Measurements from ENCODE around the gene RNF141. TPM values are rescaled to one million over a fixed set of nuclear protein-coding genes. Genes with fewer than 3 reads are reported as not detected.

The RNF141 gene
- total RNA-seq, 2 donors from 2014 or later = 20.2 to 23.1 TPM

GRCh38 chr11:10511181-10511621, 29.8 kb downstream of the RNF141 start:
- Histone ChIP-seq H3K36me3 (replicated peaks in 1 of 2; ENCODE audit: insufficient read depth in 1 of 2, low read depth in 2 of 2) (no peaks in the 10 kb centered on the region), H3K27ac (no peak overlapping the region), H3K27me3 (no peaks in the 10 kb centered on the region), H3K4me1 (no peaks in the 10 kb centered on the region), H3K4me3 (no peak overlapping the region), H3K9me3 (no peaks in the 10 kb centered on the region)
- intact Hi-C loops (cut with DNase I) = no loop called here
- TF ChIP-seq POLR2A (IDR thresholded peaks at IDR 0.05) = no peak
- TF ChIP-seq CTCF (IDR thresholded peaks at IDR 0.05) = no peak
- 88% methylated on average over 7 to 10 of the region's 10 CpGs for WGBS, 2 donors
- DNase-seq (no peak), ATAC-seq (no peak)

- no peaks in the 10 kb centered on the region for H3K9me3 ChIP-seq
- TF ChIP-seq CTCF (IDR thresholded peaks at IDR 0.05) (no peak), POLR2A (IDR thresholded peaks at IDR 0.05) (no peak)
- H3K4me3 ChIP-seq = no peak overlapping the region
- no peak for DNase-seq
- no peaks in the 10 kb centered on the region for H3K27me3 ChIP-seq
- no peak overlapping the region for H3K27ac ChIP-seq
- ATAC-seq = no peak
- intact Hi-C loops (cut with DNase I) = no loop called here
- H3K4me1 ChIP-seq = no peaks in the 10 kb centered on the region
- no peaks in the 10 kb centered on the region for H3K36me3 ChIP-seq (replicated peaks in 1 of 2; ENCODE audit: insufficient read depth in 1 of 2, low read depth in 2 of 2)
Measured at GRCh38 chr11:10506008-10506370, 35.0 kb downstream of the RNF141 start.

GRCh38 chr11:10505278-10506007, 35.5 kb downstream of the RNF141 start:
- Histone ChIP-seq H3K9me3 (no peaks in the 10 kb centered on the region), H3K4me1 (no peaks in the 10 kb centered on the region), H3K27ac (no peak overlapping the region), H3K4me3 (no peak overlapping the region), H3K36me3 (replicated peaks in 1 of 2; ENCODE audit: insufficient read depth in 1 of 2, low read depth in 2 of 2) (peaks cover 0 to 1% of the 10 kb centered on the region in 2 donors), H3K27me3 (no peaks in the 10 kb centered on the region)
- TF ChIP-seq CTCF (IDR thresholded peaks at IDR 0.05) (no peak), POLR2A (IDR thresholded peaks at IDR 0.05) (no peak)
- no peak for ATAC-seq
- intact Hi-C loops (cut with DNase I) = no loop called here
- no peak for DNase-seq
- WGBS, 2 donors = 90 to 95% methylated on average over 6 of the region's 6 CpGs

- intact Hi-C loops (cut with DNase I) = no loop called here
Measured at GRCh38 chr11:10504490-10504889, 36.5 kb downstream of the RNF141 start.

More at GRCh38 chr11:10504490-10504889, 36.5 kb downstream of the RNF141 start:
- no peaks in the 10 kb centered on the region for H3K4me1 ChIP-seq
- no peaks in the 10 kb centered on the region for H3K9me3 ChIP-seq
- no peak overlapping the region for H3K27ac ChIP-seq
- no peak for TF ChIP-seq CTCF (IDR thresholded peaks at IDR 0.05)
- no peak for TF ChIP-seq POLR2A (IDR thresholded peaks at IDR 0.05)
- H3K27me3 ChIP-seq = no peaks in the 10 kb centered on the region
- no peak overlapping the region for H3K4me3 ChIP-seq
- DNase-seq (no peak), ATAC-seq (no peak)
- H3K36me3 ChIP-seq (replicated peaks in 1 of 2; ENCODE audit: insufficient read depth in 1 of 2, low read depth in 2 of 2) = peaks cover 0 to 6% of the 10 kb centered on the region in 2 donors
- 88 to 91% methylated on average over 5 to 11 of the region's 11 CpGs for WGBS, 2 donors
